NCI-H1417 (cell line): Measurements from ENCODE around the gene HIPK2.

Experiments used
- DNase-seq, 3 experiments: peaks; one replicate each; lab custom pipeline; 2025; lab: John Stamatoyannopoulos, UW

Gene HIPK2

DNA sequence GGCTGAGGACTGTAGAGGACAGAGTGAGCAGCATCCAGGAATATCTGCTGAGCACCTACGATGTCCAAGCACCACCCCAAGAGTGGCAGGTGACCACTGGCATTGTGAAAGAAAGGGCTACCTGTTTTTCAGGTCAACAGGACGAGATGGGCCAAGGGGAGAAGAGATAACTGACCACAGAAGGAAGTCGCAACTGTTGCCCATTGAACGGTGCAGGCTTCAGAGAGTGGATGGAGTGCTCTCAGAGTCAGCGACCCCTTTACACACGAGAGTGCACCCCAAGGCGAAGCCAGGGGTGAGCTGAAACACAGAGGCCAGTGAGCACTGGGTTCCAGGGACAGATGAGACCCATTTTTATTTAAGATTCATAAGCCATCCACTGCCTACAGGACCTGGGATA is 42.3 kb downstream of the HIPK2 start:
- no peak for DNase-seq

DNA sequence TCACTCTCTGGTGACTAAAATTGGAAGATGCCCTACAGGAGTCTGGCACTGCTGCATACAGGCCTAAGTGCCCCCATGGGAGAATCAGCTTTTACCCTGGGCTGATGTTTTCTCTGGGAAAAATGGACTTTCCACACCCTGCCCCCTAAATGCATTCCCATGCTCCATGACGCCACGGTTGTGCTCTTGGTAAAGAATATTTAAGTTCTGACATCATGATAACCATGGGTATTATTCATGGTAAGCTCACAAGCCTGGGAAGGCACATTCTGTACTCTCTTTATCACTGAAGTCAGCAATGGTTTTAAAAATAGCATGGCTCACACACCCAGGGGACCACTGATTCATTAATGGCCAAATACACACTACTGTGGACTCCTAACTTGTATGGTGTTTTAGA is 43.4 kb downstream of the HIPK2 start:
- DNase-seq, result no peak

- DNase-seq, result no peak
Measured at GRCh38 chr7:139733751-139734150, 44.0 kb downstream of the HIPK2 start.

GRCh38 chr7:139732471-139733167 is 45.2 kb downstream of the HIPK2 start:
- no peak for DNase-seq

GRCh38 chr7:139731802-139732470 is 45.9 kb downstream of the HIPK2 start:
- DNase-seq, result peak in 1 of 3 experiments; percentile 63

- peak; percentile 22 to 74 (median 59) for DNase-seq
Measured at GRCh38 chr7:139730746-139731612, 46.8 kb downstream of the HIPK2 start.

DNA sequence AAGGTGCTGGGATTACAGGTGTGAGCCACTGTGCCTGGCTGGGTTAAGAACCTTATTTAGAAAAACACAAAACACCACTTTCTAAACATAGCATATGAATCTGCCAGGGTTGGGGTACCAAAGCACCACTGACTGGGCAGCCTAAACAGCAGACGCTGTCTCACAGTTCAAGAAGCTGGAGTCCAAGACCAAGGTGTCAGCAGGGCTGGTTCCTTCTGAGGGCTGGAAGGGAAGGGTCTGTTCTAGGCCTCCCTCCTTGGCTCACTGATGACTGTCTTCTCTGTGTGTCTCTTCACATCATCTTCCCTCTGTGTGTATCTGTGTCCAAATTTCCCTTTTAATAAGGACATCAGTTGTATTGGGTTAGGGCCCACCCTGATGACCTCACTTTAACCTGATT is 49.6 kb downstream of the HIPK2 start:
- DNase-seq, result no peak

GRCh38 chr7:139727151-139727705 is 50.6 kb downstream of the HIPK2 start:
- no peak for DNase-seq

DNA sequence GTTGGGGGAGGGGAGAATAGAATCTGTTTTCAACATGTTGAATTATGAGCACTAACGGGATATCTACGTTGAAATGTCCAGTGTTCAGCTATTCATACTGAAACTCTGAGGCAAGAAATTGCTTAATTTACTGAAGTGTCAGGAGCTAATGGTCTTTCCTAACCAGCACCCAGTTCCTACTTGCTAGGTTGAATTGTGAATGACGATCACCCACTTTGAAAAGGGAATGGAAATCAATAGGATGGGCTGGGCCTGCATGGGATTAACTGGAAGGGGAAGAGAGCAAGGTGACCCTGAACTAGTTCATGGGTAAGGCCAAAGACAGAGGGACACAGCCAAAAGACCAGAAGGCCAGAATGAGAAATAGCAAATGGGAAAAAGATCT is 51.3 kb downstream of the HIPK2 start:
- DNase-seq, result no peak

DNA sequence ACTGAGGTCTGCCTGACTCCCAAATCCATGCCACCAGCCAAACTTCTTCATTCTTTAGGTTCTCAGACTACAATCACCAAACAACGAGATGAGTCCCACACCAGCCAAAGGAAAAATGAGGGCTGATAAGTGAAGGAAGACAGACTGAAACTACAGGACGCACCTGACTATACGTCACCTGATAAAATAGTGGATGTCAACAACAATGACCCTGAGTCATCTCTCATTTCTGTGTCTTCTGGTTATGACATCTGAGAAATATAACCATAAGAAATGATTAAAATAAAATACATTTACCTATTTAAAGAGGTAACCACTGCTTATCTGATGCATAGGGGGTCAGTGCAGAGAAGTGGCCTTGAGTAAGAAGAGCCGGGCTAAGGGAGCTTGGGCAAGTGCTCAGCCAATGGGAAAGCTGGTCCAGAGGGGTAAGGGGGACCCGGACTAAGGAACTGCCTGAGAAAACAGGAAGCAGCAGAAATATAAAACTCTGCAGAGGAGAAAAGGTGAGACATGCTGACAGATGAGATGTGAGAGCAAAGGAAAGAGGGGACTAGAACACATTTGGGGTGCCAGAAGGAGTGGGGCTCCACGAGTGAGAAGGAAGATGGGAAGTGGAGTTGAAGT is 51.8 kb downstream of the HIPK2 start:
- no peak for DNase-seq

DNA sequence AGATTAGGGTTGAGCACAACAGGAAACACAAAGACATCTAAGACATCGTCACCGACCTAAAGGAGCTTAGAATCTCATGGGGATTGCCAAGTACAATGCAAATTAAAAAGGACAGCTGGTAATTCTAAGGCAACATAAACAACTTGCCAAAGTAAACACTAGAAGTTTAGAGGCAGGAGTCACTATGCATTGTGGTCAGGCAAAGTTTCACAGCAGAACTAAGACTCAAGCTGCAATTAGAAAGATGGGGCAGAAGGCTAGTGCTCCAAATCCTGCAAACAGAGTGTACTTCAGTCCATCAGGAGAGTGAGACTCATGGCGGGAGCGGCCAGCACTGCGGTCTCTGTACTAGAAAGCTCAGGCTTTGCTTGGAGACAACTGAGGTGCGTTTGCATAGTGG is 52.7 kb downstream of the HIPK2 start:
- peak in 2 of 3 experiments; percentile 12 to 61 for DNase-seq

GRCh38 chr7:139722604-139723003 is 55.2 kb downstream of the HIPK2 start:
- DNase-seq, result no peak

DNA sequence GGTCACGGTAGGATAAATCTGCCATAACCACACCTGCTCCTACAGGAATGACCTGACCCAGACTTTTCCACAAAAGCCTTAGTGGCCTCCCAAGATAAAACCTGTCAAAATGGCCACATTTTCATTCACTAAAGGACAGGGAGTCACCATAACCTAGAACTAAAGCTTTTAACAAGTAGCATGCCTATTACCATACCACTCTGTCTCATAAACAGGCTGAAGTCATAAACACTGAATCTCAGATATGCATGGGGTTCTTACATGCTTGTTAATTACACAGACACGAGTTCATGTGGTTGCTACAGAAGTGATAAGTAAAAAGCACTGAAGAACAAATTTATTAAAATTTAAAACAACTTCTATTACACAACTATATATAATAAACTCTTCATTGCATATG is 56.0 kb downstream of the HIPK2 start:
- DNase-seq, result no peak

- DNase-seq, result no peak
Measured at GRCh38 chr7:139721417-139721816, 56.4 kb downstream of the HIPK2 start.

GRCh38 chr7:139720705-139721231 is 57.0 kb downstream of the HIPK2 start:
- DNase-seq, result no peak

GRCh38 chr7:139720186-139720585 is 57.6 kb downstream of the HIPK2 start:
- DNase-seq, result no peak

DNA sequence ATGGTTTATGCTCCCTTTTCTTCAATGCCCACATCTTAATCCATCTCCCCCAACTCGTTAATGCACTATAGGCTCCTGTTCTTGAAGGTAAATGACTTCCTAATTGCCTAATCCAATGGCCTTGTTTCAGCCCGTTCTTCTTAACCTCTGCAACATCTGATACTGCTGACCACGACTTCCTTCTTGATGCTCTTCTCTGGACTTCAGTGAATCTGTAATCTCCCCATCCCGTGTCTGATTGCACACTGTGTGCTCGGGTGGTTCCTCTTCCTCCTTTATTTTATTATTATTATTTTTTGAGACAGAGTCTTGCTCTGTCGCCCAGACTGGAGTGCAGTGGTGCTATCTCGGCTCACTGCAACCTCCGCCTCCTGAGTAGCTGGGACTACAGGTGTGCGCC is 58.9 kb downstream of the HIPK2 start:
- no peak for DNase-seq

DNA sequence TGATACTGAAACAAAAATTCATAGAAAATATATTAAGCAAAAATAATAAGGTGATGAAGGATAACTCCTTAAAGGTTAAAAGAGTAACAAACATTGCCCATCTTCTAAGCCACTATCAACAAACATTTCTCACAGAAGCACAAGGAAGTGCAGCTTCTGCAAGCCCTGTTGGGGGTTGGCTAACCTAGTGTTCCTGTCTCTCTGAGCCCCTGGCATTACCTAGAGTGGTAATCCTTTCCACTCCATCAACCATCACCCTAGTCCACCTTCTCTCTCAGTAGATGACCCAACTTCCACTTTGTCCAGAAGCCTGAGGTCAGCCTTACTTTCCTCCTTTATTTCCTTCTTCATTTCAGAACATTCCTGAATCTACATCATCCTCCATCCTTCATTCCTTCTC is 59.7 kb downstream of the HIPK2 start:
- DNase-seq, result no peak

- DNase-seq, result no peak
Measured at GRCh38 chr7:139716156-139716942, 61.4 kb downstream of the HIPK2 start.

DNA sequence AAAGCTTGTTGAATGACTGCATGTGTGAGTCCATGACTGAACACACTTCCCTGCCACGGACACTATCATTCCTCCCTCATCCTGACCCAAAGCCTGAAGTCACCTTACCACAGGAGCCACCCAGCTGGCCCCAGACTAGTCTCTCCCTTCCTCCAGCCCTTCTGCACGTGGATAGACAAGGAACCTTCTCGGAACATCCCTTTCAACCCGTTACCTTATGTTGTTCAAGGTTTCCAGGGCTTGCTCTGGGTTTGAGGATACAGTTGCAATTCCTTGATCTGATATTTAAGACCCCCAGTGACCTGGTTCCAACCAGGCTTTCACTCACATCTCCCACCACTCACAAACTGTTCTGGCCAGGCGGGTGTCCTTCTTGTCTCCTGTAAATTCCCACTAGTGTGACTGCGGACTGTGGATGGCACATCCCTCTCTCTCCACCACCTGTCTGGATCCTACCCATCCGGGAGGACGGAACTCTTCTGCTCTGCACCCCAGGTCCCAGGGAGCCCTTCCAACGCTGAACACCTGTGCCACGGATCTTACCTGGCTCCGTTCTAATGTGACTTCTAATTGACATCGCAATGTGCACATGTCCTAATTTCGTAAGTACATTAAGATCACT is 62.5 kb downstream of the HIPK2 start:
- no peak for DNase-seq
